HL-60/S4 treated with phorbol 12-myristate 13-acetate at 8.2 ng/mL for 4 days and 3 days (cell line): Measurements from ENCODE around the gene HOXC6.

Experiments
- in situ Hi-C: fragments of 300-500 bp; cut with MboI; formaldehyde crosslinking; loops from 2 replicates; pipeline ENCODE4 v1.15.0; 2022; ENCODE audit warnings: low sequenced_read_pairs

The HOXC6 gene

GRCh38 chr12:54011665-54012532 is 16.3 kb upstream of the HOXC6 start:
- in situ Hi-C loops: loop anchor here (10.0 kb wide), 1 partner anchor 183 kb away; no protein-coding TSS in a partner anchor

GRCh38 chr12:54012631-54013409 is 15.4 kb upstream of the HOXC6 start:
- in situ Hi-C loops: loop anchor here (10.0 kb wide), 1 partner anchor 182 kb away; no protein-coding TSS in a partner anchor

GRCh38 chr12:54014377-54015017 is 13.7 kb upstream of the HOXC6 start:
- in situ Hi-C loops: loop anchor here (10.0 kb wide), 1 partner anchor 180 kb away; no protein-coding TSS in a partner anchor

- in situ Hi-C loops: loop anchor here (10.0 kb wide), 1 partner anchor 180 kb away; no protein-coding TSS in a partner anchor
These were observed 13.0 kb upstream of the HOXC6 start for GRCh38 chr12:54015018-54015931.

- in situ Hi-C loops: loop anchor here (10.0 kb wide), 1 partner anchor 179 kb away; no protein-coding TSS in a partner anchor
These were observed 12.2 kb upstream of the HOXC6 start for GRCh38 chr12:54016051-54016450.

- in situ Hi-C loops: loop anchor here (10.0 kb wide), 1 partner anchor 178 kb away; no protein-coding TSS in a partner anchor
These were observed 11.7 kb upstream of the HOXC6 start for GRCh38 chr12:54016478-54016964.

GRCh38 chr12:54017027-54017788 is 11.0 kb upstream of the HOXC6 start:
- in situ Hi-C loops: loop anchor here (10.0 kb wide), 1 partner anchor 178 kb away; no protein-coding TSS in a partner anchor

- in situ Hi-C loops: loop anchor here (10.0 kb wide), 1 partner anchor 177 kb away; no protein-coding TSS in a partner anchor
These were observed 10.3 kb upstream of the HOXC6 start for GRCh38 chr12:54017878-54018467.

- in situ Hi-C loops: loop anchor here (10.0 kb wide), 1 partner anchor 176 kb away; no protein-coding TSS in a partner anchor
These were observed 9.7 kb upstream of the HOXC6 start for GRCh38 chr12:54018468-54018984.

GRCh38 chr12:54019091-54019811 is 9.0 kb upstream of the HOXC6 start:
- in situ Hi-C loops: loop anchor here (10.0 kb wide), 1 partner anchor 176 kb away; no protein-coding TSS in a partner anchor

- in situ Hi-C loops: loop anchor here (10.0 kb wide), 1 partner anchor 175 kb away; no protein-coding TSS in a partner anchor
These were observed 8.2 kb upstream of the HOXC6 start for GRCh38 chr12:54019924-54020590.

- in situ Hi-C loops: no loop called here
These were observed 7.4 kb upstream of the HOXC6 start for GRCh38 chr12:54020591-54021405.

GRCh38 chr12:54021432-54022013 is 6.7 kb upstream of the HOXC6 start:
- in situ Hi-C loops: no loop called here

- in situ Hi-C loops: no loop called here
These were observed 5.0 kb upstream of the HOXC6 start for GRCh38 chr12:54022960-54023884.

- in situ Hi-C loops: no loop called here
These were observed 4.1 kb upstream of the HOXC6 start for GRCh38 chr12:54024127-54024526.
